GM12864 (cell line): ENCODE results near the gene TANGO6.

Experiments
- DNase-seq: peaks from one replicate; pipeline ENCODE4 v3.0.0-alpha.2; 2011; ENCODE audit warnings: low read depth
- H3K4me3 ChIP-seq: 2 replicates; pipeline ENCODE4 v1.5.1; 2011; ENCODE audit warnings: mild to moderate bottlenecking, low read depth, low read length, control low read depth
- CTCF ChIP-seq: IDR thresholded peaks from 2 replicates; pipeline ENCODE4 v1.5.1; 2011; ENCODE audit warnings: low read depth, mild to moderate bottlenecking, moderate library complexity, low read length, control low read depth, inconsistent platforms; ENCODE audit errors: missing control alignments

The TANGO6 gene

GRCh38 chr16:69017036-69017783, 173.9 kb downstream of the TANGO6 start:
- no peak for TF ChIP-seq CTCF
- DNase-seq = no peak
- no peak overlapping the region for H3K4me3 ChIP-seq

- no peak for DNase-seq
- no peak for TF ChIP-seq CTCF
- no peak overlapping the region for H3K4me3 ChIP-seq
Measured at GRCh38 chr16:69019811-69020210, 176.5 kb downstream of the TANGO6 start.

DNA sequence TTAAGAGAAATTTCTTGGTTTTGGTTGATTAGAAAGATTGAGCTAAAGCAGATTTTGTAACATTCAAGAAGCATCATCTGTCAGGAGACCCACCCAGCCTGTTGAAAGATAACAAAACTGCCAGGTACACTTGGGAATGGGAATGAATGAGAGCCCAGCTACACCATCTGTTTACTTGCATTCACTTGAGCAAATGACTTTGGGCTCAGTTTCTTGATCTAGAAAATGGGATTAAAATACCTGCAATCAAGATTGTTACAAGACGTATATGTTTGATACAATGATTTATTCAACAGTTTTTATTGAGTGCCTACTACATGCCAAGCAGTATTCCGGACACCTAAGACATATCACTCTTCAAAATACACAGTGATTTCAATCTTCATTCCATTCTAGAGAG, 185.8 kb downstream of the TANGO6 start:
- DNase-seq = no peak
- TF ChIP-seq CTCF = no peak

GRCh38 chr16:69031877-69032301, 188.6 kb downstream of the TANGO6 start:
- DNase-seq = no peak
- no peak for TF ChIP-seq CTCF
- no peak overlapping the region for H3K4me3 ChIP-seq

More for the DNA sequence above, 185.8 kb downstream of the TANGO6 start:
- H3K4me3 ChIP-seq = no peak overlapping the region

GRCh38 chr16:69033151-69033949, 190.0 kb downstream of the TANGO6 start:
- DNase-seq = no peak
- no peak for TF ChIP-seq CTCF
- no peak overlapping the region for H3K4me3 ChIP-seq

DNA sequence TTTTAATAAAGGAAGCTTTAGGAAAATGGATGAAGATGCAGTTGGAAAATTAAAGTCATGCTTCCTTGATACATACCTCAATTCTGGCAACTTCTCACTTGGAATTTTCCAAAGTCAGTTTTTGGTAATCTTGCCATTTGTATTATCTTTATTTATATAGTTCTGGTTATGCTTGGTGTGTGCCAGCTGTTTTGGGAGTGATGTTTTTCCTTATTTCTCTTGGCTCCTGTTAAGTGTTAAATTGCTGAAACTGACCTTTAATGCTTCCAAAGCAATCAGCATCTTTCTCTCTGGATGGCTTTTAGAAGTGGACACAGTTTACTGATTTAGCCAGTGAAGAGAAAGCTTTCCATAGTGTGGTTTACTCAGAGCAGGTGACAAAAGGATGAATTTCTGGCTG, 192.0 kb downstream of the TANGO6 start:
- H3K4me3 ChIP-seq = no peak overlapping the region
- TF ChIP-seq CTCF = no peak
- no peak for DNase-seq
